Limb (tissue), 2 donors: Measurements from ENCODE around the gene DKK3.
A peak's percentile ranks its signal among the peaks of the same experiment; 100 is the strongest.

ENCODE experiments used
- DNase-seq, 2 donors: peaks; one replicate each; pipeline ENCODE4 v3.0.0-alpha.2; 2016; ENCODE audit errors: extremely low spot score in 2 of 2

The DKK3 gene

DNA sequence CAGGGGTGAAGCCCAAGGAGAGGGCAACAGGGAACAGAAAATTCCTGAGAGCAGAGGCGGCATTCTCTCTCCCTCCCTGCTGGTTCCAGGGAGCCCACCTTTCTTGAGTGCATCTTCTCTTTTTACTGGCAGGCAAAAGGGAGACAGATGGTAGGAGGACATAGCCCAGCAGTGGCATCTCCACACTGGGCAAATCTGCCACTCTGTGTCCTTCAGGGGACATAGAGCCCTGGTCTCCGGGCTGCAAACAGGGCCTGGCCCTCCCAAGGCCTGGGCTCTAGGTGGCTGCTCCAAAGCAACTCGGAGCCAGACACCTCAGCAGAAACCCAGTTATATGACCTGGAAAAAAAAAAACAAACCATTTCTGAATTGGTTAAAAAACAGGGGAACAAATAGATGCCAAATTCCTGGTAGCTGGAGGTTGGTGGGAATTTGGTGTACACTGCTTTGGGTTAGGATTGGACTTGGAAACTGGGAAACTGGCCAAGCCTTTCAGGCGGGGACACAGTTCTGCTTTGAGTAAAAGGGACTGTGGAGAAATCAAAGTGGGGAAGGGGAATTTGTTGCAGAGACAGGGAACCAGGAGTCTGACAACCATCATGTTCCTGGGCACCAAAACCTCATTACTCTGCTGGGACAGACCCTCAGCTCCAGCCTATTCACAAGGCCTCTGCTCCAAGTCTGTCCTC, 23.6 kb upstream of the DKK3 start:
- DNase-seq = no peak

DNA sequence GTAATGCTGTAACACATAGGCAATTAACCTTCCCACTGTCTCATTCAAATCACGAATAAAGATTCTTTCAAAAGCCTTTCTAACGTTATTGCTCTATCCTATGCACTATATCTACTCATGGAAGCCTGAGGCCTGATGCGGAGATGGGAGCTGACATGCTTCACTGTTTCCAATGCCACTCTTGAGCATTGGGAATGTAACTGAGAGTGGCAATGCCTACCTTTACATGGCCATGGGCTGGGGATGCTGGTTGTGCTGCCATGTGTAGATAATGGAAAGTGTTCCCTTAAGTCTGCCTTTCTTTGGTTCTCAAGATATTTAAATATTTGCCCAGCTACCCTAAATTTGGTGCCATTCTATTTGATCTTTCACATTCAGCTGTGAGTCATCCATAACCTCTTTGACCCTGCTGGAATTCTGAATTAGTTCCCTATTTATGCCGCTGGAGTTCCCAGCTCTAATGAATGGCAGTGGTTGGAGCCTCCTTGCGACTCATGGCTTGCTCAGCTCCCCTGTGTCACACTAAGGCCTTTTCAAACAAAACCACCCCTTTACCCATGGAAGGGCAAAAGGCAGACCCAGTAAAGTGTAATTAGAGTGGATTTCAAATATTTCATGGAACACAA, 21.4 kb upstream of the DKK3 start:
- no peak for DNase-seq

DNA sequence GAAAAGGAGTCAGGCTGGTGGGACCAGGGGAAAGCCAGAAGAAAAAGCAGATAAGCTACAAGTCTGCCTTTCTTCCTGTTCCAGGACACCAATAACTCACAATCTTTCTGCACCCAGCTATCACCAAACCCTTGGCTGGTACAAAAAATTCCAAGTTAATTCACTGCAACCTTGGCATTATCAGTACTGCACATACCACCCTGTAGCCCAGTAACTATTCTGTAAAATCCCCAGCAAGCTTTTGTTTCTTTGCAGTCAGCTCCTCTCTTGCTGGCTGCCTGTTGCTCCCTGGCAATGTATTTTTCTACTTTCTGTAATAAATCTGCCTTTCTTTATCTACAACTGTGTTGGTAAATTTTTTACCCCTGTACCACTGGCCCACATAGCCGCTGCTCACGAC, 20.7 kb upstream of the DKK3 start:
- no peak for DNase-seq

DNA sequence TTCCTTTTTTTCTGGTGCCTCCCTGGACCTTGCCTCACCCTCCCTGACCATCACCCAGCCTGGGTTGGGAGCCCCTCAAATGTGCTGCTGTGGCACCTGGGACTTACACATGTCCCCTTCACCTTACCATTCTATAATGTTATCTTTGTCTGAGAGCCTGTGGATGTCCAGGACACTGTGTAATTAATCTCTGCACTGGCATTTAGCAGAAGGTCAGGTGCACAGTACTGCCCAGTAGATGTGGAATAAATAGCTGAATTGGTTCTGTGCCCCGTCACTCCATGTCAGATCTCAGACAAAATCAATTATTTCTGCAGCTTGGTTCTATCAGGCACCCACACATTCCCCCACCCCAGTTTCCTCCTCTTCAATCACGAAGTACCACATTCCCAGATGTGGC, 19.9 kb upstream of the DKK3 start:
- no peak for DNase-seq

DNA sequence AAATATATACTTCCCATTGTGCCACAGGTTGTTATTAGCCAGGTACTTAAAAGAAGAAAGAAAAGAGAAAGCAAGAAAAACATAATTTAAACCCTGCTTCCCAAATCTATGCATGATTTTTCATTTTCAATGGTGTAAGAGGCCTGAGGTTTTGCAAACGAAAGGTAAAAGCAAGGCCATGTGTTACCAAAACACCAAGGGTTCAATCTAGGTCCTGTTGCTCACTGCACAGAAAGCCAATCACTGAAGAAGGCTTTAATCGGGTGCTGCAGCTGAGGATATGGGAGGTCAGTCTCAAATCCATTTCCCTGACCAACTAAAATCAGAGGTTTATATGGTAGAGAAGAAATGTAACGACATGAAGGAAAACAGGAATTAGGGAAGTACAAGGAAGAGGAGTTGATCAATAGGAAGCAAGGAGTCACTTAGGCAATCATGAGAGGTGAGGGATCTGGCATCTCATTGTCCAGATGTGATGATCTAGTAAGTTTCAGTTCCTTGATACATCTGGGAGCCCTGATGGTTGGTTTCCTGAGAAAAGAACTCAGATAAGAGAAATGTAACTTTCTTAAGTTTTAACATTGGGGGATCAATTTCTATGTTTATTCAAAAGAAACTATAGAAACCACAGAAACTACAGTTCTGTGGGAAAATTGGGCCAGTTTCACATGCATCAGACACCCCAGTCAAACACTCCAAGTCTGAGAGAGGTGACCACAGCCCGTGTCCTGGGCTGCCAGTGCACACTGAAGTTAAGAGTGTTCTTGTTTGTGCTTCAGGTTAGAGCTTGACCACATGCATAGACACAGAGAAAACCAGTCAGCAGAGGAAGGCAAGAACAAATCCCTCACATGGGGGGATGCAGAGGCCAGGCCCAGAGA, 18.1 kb upstream of the DKK3 start:
- DNase-seq = no peak

DNA sequence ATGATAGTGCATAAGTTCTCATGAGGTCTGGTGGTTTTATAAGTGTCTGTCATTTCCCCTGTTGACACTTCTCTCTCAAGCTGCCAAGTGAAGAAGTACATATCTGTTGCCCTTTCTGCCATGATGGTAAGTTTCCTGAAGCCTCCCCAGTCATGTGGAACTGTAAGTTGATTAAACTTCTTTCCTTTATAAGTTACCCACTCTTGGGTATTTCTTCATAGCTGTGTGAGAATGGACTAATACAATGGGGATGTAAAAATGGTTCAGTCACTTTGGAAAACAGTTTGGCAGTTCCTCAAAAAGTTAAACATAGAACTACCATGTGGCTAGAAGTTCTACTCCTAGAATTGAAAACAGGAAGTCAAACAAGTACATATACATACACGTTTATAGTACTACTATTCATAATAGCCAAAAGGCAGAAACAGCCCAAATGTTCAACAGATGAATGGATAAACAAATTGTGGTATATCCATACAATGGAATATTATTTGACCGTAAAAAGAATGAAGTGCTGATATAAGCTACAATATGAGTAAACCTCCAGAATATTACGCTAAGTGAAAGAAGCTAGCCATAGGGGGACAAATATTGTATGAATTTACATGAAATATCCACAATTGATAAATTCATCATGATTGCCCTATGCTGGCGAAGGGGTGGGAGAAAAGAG, 16.0 kb upstream of the DKK3 start:
- DNase-seq = no peak

DNA sequence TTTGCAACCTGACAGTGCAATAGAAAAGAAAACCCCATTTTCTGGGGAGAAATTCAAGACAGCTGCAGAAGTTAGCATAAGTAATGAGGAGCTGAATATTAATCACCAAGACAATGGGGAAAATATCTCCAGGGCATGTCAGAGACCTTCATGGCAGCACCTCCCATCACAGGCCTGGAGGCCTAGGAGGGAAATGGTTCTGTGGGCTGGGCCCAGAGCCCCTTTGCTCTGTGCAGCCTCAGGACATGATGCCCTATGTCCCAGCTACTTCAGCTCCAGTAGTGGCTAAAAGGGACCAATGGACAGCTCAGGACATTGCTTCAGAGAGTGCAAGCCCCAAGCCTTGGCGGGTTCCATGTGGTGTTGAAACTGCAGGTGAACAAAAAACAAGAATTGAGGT, 14.6 kb upstream of the DKK3 start:
- DNase-seq = no peak

DNA sequence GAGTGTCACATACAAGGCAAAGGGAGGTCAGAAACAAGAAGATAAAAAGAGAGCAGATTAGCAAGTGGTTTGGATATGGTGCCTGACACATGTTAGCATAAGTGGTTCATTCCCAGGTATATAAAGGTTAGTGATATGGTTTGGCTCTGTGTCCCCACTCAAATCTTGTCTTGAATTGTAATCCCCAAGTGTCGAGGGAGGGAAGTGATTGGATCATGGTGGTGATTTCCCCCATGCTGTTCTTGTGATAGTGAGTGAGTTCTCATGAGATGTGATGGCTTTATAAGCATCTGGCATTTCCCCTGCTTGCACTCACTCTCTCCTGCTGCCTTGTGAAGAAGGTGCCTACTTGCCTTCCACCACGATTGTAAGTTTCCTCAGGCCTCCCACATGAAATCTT, 12.1 kb upstream of the DKK3 start:
- no peak for DNase-seq

DNA sequence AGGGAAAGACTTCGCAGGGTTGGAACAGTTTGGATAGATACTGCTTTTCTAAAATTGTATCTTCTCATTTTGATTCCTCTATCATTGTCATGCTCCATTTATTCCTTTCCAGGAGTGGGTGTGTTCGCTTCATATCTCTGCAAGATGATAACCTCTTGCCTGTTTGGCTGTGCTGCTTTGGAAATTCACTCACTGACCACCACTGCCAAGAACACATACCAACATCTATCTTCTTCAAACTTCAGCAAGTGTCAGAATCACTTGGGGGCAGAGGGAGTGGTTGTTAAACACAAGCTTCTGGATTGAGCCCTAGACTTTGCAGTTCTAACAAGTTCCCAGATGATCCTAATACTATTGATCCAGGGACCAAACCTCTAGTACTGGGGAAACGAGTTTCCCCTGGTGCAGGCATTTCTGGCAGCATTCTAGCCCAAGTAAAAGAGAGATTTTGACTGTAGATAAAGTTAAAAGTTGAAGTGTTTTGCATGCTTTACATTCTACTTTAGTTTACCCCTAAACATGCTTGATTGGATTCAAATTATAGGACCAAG, 11.5 kb upstream of the DKK3 start:
- DNase-seq = no peak

DNA sequence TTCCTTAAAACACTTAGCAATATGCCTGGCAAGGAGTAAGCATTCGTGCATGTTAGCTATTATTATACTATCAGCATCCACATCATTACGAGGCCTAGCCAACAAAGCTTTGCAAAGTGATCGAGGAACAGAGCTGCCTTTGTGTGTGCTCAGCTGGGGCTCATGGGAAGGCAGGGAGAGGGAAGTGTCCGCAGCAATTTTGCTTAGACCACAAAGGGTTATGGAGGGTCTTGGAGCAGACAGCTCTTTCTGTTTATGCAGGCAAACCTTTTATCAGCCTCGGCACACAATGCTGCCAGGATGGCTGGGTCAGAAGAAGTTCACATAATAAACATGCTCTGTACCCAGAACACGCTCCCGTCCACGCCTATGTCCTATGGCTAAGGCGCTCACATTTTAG, 10.9 kb upstream of the DKK3 start:
- peak in 1 of 2 donors; percentile 73 for DNase-seq

DNA sequence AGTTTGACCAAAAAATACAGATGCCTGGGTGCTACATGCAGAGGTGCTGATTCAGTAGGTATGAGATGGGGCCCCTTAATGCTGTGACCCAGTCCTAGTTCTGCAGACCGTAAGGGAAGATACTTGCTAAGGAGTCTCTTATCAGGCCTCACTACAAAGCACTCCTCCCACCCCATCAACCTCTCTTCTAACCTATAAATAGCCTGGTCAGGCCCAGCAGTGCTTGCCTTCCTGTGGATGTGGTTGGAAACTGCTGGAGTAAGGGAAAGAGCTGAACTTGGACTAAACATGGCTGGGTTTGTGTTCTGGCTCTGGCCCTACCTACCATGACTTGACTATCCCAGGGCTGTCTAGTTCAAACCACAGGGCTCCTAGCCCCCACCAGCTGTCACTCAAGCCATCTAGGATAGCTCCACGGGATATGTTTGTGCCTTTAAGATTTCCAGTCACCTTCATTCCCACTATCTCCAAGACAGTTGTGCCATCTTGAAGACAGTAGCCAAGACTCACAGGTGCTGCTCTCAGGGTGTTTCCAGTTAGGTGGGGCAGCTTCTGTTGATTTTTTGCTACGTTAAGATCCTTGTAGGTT, 9.5 kb upstream of the DKK3 start:
- no peak for DNase-seq

DNA sequence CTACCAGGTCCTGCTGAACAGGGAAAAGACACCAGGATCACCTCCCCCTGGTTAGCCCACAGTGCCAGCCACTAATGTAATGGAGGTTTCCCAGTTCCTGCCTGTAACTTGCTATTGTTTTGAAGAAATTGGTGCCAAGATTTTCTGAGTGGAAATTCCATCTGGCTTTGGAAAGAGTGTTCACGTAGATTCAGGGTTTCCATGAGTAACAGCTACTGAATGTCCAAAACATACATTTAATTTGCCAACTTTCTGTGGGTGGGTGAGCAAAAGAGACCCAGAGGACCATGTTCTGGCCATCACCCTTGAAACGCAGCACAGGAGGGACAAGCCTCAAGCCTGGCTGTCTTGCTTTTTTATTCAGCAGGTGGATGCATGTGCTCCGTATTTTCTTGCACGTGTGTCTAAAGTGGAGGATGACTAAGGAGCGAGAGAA, 8.8 kb upstream of the DKK3 start:
- DNase-seq = peak in 1 of 2 donors; percentile 53

DNA sequence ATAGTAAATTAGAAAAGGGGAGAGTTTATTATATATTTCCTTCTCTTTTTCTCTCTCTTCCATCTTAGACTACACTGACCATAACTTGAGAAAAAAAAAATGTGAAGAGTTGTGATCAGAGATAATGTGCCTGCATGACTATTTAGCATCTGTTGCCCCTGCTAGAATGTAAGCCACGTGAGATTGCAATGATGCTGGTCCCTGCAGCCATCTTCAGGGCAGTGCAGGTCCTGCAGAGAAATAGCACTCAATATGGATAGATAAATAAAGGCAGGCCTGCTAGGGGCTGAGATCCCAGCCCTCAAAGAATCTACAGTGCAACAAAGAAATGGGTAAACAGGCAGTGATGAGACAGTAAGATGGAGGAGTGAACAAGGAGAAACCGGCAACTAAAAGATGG, 7.8 kb upstream of the DKK3 start:
- no peak for DNase-seq

DNA sequence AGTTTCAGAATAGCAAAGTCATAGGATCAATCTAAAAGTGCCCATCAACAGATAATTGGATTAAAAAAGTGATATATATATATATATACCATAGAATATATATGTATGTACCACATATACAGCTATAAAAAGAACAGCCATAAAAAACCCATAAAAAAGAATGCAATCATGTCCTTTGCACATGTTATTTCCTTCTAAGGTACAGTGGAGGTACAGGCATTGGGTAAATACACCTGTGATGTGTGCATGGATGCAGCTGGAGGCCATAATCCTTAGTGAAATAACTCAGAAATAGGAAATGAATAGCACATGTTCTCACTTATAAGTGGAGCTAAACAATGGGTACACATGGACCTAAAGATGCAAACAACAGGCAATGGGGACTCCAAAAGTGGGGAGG, 7.1 kb upstream of the DKK3 start:
- no peak for DNase-seq

DNA sequence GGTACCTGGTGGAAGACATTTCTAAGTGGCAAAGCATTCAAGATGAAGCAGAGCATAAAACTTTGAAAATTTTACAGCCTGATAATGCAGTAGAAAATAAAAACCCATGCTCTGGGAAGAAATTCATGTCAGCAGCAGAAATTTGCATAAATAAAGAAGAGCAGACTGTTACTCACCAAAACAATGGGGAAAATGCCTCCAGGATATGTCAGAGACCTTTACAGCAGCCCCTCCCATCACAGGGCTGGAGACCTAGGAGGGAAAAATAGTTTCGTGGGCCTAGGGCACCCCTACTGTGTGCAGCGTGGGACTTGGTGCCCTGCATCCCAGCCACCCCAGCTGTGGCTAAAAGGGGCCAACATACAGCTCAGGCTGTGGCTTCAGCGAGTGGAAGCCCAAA, 5.4 kb upstream of the DKK3 start:
- no peak for DNase-seq

DNA sequence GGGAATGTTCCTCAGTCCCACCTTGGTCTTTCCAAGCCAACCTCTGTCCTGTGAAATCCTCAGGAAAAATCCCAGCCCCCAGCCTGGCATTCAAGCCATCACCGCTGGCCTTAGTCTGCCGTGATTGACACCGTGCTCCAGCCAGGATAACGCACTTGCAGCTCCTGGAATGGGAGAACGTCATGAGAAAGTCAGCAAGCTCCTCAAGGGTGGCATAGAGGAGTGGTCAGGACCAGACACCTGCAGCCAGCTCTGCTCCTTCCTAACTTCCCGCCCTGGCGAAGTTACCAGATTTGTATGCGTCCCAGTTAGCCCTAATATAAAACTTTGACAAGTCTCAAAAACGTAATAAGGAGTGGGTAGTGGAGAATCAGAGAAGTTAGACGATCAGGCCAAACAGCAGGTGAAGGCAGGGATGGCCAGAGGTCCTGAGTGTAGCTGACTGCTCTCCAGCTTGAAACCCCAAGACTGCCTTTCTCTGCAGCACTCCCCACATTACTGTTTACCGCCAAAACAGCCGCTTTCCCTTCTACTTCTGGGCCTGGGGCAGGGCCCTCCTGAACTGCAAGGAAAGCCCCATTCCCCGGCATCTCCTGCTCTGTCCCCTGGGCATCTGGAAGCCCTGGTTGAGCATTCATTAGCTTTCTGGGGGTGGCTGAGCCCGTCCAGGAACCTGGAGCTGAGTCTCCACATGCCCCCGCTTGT, 1.3 kb upstream of the DKK3 start:
- no peak for DNase-seq

DNA sequence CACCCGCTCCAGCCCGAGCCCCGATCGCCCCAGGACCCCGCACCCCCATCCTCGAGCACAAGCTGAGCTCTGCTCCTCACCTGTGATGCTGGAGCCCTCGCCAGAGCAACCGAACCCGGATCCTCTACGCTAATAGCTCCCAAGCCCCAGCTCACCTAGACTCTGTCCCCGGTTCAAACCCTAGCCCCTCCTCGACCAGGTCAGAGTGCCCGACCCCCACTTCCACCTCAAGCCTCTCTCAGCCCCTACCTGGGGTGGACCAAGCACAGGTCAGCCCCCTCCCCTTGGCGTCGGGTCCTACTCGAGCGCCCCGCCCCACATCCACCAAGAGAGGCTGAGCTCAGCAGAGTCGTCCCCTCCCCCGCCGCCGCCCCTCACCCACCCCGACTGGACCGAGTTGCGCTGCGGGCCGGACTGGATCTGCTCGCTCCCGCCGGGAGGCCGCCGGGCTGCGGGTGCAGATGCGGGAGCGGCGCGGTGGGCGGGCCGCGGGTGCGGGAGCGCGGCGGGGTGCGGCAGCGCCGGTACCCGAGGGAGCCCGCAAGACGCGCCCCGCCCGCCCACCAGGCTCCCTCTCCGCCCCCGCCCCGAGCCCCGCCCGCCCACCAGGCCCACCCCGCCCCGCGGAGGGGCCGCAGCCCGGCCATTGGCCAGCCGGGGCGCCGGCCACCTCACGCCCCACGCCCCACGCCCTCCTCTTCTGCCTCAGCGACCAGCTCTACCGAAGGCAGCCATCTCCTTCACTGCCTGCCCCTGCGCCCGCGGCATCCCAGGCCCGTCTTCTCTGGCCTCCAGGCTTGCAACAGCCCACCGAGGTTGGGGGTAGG, 577 bp upstream of the DKK3 start:
- DNase-seq = peak in 1 of 2 donors; percentile 82

DNA sequence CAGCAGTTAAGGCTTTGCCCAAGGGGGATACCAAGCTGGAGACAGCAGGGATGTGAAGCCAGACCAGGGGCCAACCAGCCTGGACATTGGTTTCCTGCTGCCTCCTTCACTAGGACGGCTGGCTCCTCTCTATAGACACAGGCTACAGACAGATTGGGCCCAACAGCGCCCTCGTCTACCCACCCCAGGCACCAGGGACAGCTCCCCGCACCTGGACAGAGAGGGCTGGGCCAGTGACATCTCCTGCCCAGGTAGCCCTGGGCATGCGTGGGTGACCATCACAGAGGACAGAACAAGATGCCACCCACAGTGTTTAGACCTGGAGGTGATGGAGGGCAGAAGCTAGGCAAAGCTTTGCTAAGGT, 1.2 kb downstream of the DKK3 start:
- no peak for DNase-seq

DNA sequence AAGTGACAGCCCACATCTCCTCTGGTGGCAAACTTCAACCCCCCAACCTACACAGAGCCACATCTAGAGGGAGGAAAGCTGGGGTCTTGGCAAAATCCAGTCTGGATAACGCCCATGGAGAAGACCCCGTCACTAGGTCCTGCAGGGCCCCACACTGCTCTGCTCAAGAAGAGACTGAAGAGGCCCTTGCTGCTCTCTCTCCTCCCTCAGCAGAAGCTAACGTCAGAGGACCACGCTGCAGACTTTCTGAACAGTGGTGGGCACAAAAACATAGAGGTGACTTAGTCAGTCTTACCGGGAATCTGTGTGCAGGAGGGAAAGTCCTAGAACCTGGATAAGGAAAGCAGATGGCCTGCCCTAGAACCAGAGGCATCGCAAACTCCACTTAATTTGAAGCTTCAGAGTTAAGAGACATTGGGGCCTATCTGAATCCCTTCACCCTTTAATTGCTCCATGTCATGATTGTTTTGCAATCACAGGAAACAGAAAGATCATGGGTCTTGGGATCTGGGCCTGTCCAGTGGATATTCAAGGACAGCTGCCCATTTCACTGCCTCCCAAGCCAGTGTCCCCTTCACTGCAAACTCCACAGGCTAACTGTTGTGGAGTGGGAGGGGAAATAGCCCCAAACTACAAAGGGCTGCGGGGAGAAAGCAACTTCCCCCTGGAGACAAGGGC, 1.7 kb downstream of the DKK3 start:
- no peak for DNase-seq
